GM21381 (cell line): Measurements from ENCODE around the gene ZNF358.

Source experiments
- ATAC-seq: cut with Tn5 transposase; IDR thresholded peaks from one replicate; pipeline ENCODE4 v1.9.1; 2021; ENCODE audit warnings: mild to moderate bottlenecking, moderate library complexity; ENCODE audit not compliant: unreplicated experiment

Gene ZNF358

GRCh38 chr19:7519361-7520130, 3.6 kb downstream of the ZNF358 start:
- no peak for ATAC-seq

- ATAC-seq: no peak
Observed at GRCh38 chr19:7520131-7521051, 4.5 kb downstream of the ZNF358 start.

GRCh38 chr19:7521551-7522071, 5.7 kb downstream of the ZNF358 start:
- no peak for ATAC-seq

GRCh38 chr19:7522072-7522922, 6.4 kb downstream of the ZNF358 start, which contains the start of gene MCOLN1:
Gene MCOLN1, plus strand, starts transcription at chr19:7522624. Its CDS starts 127 bp downstream, at chr19:7522751.
- ATAC-seq: peak; percentile 81

GRCh38 chr19:7522923-7523667, 7.2 kb downstream of the ZNF358 start:
- ATAC-seq: no peak

GRCh38 chr19:7524523-7524922, 8.6 kb downstream of the ZNF358 start:
- ATAC-seq: no peak

- no peak for ATAC-seq
Observed at GRCh38 chr19:7524992-7525739, 9.3 kb downstream of the ZNF358 start.

- no peak for ATAC-seq
Observed at GRCh38 chr19:7526059-7526929, 10.4 kb downstream of the ZNF358 start.

GRCh38 chr19:7527516-7528191, 11.8 kb downstream of the ZNF358 start:
- no peak for ATAC-seq

- ATAC-seq: no peak
Observed at GRCh38 chr19:7528192-7528519, 12.3 kb downstream of the ZNF358 start.

GRCh38 chr19:7528522-7529245, 12.8 kb downstream of the ZNF358 start:
- no peak for ATAC-seq

- ATAC-seq: no peak
Observed at GRCh38 chr19:7529246-7529600, 13.3 kb downstream of the ZNF358 start.

GRCh38 chr19:7529610-7530490, 13.9 kb downstream of the ZNF358 start:
- no peak for ATAC-seq

- no peak for ATAC-seq
Observed at GRCh38 chr19:7533281-7533885, 17.5 kb downstream of the ZNF358 start.

GRCh38 chr19:7533925-7534480, 18.1 kb downstream of the ZNF358 start:
- ATAC-seq: no peak
